HuH-7.5 (cell line): ENCODE data around the gene CFAP45.

Source experiments
- DNase-seq: peaks from one replicate; pipeline ENCODE4 v3.0.0; 2011; ENCODE audit warnings: low spot score

CFAP45 gene, protein sequence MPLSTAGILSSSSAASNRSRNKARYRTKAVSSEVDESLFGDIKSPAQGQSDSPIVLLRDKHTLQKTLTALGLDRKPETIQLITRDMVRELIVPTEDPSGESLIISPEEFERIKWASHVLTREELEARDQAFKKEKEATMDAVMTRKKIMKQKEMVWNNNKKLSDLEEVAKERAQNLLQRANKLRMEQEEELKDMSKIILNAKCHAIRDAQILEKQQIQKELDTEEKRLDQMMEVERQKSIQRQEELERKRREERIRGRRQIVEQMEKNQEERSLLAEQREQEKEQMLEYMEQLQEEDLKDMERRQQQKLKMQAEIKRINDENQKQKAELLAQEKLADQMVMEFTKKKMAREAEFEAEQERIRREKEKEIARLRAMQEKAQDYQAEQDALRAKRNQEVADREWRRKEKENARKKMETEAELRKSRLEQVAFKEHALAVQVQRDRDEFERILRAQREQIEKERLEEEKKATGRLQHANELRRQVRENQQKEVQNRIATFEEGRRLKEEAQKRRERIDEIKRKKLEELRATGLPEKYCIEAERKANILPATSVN

DNA sequence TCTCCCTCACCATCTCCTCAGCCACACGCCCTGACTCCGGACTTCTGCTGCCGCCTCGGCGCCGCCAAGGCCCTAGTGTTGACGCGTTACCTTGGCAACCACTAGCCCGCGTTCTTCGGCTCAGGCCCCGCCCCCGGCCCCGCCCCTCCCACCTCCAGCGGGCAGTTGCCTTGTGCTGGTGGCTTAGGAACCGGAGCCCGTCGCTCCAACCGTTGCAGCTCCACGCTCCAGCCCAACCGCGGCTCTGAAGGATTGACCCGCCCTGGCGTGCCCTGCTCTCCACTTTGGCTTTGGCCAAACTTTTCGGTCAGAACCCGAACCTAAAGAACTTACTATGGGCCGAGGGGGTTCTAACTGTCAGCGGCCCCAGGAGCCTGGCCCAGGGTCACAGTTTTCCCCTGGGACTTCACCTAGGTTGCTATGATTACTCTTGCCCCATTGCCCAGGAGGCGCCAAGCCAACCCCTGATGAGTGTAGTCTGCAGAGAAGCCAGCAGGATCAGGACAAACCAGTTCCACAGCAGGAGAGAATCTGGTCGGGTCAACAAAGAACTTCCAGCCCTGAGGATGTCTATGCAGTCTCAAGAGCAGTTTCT is at the start of gene CFAP45:
Gene CFAP45, minus strand, starts transcription at position 80 of the 595 bp plus-strand sequence. Its CDS starts 67 bp downstream, at position 13.
- no peak for DNase-seq

DNA sequence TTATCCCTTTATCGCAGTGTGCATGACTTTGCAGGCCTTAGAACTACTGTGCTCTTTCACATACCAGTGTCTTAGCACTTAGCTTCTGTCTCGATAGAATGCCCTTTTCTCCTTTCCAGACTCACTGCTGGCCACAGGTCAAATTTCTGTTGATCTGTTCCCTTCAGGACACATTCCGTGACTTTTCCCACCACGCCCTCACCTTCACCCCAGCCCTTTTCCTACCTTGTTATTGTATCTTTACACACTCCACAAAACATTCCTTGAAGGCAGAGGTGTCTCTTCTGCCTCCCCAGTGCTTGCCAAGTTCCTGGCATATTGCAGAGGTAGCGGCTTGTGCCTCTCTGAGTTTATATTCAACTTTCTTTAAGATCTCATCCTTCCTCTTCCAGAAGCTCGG is 49.2 kb upstream of the CFAP45 start:
- no peak for DNase-seq

DNA sequence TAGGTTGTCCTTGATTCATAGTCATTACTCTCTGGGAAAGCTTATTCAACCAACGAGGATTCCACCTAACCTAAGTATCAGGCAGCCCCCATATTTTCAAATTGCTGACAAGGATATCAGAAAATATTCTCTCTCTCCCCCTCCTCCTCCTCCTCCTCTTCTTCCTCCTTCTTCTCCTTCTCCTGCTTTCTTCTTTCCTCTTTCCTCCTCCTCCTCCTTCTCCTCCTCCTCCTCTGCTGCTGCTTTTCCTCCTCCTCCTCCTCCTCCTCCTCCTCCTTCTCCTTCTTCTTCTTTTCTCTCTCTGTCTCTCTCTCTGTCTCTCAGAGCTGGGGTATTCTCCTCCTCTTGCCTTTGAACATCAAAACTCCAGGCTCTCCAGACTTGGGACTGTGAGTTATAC is 48.0 kb upstream of the CFAP45 start:
- no peak for DNase-seq

DNA sequence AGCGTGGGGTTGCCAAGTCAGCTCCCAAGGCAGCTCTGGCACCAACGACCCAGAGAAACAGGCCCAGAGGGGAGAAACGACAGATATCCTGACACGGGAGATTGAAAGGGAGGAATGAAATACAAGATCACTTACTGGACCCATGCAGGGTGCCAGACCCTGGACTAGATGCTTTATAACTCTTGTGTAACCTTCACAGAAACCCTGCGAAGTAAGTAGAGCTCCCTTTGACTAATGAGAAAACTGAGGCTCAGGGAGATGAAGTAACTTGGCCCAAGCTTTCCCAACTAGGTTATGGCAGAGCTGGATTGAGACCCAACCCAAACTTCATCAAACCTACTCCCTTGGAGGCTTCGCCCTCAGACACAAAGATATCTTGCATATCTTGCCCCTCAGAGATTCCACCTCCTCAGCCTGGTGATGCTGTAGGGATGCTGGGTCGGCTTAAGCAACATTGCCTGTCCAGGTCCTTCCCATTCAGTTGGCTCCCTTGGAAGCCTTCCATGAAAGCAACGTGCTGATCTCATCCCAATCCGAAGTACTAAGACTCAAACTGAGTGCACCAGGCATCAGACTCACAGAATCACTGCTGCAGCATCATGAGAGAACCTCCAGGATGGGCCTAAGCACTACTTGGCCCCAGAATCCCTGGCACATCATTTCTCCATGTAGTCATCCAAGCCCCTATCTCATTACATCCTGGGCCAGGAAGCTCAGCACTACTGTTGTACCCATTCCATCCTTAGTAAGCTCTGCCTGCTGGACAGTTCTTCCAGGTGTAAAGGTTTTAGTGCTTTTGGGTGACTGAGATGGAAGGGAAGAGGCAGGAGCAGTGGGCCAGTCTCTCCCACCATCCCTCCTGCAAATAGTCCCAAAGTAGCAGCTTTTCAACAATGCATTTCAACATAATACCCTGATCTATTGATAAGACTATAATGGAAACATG is 46.5 kb upstream of the CFAP45 start:
- no peak for DNase-seq

DNA sequence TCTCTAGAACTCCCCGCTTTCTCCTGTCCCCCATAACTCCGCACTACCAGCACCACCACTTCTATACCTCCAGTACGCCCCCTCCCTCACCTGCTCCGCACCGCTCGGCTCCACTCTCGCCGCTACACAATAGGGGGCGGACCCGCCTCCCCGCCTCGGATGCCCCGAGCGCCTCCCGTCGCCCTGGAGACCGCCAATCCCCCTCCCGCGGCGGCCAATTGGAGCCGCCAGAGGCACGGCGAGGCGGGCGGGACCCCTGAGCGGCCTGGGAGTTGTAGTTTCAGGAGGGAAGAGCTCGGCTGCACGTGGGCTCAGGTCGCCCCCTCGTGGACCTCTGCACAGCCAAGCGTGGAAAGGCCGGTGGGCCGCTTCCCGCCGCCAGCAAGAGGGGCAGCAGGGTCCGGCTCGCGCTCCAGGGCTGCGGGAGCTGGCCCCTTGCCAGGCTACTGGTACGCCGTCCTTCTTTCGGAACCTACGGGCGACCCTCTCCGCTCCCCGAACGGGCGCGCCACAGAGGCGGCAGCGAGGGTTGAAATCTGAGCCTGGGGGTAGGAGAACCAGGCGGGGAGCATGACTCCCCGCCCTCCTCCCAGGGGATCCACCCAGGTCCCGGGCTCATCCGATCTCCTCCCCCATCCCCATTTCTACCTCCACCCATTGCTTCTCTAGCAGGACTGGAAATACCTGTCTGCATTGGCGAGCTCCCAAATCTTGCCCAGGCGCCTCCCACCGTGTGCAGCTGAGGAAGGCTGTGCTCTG is 45.7 kb upstream of the CFAP45 start, which contains the start of gene IGSF9:
Gene IGSF9, minus strand, starts transcription at position 131 of the 759 bp plus-strand sequence. CDS start 2,159 bp downstream, outside the sequence.
- DNase-seq = peak; percentile 79

DNA sequence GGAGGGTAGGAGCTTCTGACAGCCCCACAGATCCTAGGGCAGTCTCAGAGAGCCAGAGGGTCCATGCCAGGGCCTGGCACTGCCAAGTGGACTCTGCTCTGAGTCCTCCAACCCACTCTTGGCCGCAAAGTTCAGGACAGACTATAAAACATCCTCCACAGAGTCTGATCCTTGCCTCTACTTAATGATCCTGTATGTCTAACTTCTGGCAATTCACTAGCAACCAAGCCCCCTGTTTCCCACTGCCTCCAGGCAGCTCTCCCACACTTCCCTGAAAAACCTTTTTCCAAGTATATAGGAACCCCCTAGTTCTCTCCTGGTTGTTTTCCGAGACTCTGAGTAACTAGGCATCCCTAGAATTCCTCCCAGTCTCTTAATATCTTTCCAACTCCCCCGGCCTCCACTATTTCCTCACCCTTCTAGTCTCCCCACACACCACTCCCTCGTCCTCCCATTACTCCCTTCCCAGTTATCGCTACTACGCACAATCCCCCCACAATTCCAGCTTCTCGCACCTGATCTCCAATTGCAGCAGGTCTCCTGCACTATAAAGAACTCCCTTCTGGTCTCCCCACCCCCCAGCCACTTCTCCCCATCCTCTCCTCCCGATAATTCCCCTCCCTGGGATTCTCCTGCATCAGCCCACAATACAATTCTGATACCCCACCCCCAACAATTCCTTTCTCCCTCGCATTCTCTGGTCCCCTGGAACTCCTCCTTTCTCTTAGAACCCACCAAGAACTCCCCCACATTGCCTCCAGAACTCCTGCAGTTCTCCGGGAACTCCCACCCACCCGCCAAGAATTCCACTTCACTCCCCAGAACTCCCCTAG is 44.9 kb upstream of the CFAP45 start:
- no peak for DNase-seq

DNA sequence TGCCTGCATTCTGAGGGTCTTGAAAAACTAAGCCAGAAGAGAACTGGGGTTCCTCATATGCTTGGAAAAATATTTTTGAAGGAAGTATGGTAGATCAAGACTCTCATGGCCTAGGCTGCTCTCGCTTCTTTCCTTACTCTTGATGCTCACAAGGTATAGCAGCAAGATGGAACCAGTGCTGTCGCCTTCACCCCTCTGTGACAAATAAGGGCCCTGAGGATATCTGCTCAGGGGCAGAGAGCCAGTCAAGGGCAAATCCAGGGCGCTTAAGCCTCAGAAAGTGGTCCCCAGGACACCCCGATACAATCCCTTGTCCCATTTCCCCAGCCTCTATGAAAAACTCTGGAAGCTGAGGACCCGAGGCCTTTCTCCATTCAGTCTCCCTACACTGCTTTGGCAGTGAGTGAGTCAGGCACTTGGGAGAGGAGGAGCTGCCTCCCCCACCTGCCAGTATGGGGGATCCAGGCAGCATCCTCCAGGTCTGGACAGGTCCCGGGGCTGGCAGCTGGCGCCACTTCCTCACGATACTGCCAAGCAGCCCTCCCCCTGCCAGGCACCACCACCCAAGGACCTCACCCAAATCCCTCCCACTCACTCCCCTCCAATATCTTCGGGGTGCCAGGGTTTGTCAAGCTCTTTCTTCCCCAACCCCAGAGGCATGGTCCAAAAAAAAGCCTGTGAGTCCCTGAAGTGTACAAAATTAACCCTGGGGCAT is 44.1 kb upstream of the CFAP45 start:
- DNase-seq = no peak

DNA sequence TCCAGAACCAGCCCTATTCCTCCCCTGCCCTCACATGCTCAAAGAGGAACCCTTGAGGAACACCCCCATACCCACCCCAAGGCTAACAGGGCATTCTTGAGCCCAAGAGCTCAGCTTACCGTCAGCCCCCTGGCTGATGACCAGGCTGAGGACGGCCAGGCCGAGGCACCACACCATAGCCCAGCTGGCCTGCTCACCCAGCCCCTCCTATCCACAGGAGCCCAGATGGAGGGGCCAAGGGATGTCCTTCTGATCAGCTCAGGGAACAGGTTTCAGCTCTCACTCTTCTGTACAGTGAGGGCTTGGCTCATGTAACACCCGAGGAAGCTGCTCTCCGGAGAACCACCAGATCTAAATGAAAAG is 43.3 kb upstream of the CFAP45 start:
- no peak for DNase-seq

DNA sequence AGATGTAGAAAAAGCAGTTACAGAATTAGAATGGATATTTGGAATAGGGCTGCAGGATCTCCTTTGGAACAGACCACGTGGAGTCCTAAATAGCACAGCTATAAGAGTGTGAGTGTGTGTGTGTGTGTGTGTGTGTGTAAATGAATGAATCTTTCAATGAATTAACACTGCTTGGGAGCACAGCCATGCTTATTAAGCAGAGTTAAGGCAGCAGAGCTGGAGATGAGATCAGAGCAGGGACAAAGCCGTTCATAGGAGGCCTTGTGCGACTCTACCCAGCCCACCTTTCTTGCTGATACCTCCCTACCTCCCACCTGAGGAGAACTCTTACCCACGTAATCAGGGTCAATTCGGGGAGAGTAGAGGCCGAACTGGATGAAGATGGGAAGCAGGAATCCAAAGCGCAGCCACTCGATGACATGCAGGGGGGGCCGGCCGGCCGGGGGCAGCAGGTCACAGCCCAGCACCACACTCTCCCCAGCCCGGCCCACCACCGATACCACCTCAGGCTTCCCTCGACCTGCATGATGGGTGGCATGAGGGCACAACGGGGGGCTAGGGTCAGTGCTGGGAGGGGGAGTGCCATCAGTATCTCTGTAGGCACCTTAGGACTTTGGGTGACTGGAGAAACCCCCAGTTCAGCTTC is 42.8 kb upstream of the CFAP45 start:
- DNase-seq = no peak

DNA sequence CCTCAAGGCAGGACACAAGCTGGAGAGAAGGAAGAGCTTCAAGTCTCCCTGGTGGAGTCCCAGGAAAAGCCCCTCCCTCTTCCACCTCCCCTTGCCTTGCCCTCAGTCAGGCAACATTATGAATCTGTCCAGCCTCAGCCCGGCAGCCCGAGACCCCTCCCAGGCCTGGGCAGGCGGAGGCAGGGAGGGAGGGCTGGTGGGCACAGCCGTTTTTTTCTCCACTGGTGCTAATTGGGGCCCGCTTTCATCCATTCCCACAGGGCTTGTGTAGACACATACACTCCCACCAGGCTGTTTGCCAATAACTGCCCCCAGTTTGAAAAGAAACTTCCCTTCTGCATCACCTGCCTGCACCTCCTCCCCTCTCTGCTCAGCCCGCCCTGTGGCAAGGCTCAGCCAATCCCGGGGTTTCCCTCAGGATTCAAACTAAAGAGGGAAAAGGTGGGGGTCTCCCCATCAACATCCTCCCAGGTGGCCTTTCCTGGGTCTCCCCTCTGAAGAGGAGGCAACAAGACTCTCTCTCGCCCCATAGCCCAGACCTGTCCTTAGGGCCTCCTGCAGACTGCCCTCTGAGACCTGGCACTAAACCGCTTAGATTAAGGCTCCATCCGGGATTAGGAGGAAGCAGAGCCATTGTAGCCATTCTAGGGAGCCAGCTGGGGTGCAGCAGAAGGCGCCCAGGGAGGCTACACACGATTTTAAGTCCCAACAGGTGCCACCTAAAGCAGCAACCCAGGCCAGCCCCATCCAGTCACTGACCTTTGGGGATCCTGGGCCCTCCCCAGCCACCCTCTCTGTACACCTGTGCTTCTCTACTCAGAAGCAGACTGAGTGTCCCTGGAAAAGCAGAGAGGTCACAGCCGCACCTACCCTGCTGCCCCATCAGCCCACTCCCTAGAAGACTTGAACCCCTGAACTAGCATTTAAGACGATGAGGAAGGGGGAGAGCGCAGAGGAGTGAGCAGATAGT is 41.9 kb upstream of the CFAP45 start:
- DNase-seq = no peak

DNA sequence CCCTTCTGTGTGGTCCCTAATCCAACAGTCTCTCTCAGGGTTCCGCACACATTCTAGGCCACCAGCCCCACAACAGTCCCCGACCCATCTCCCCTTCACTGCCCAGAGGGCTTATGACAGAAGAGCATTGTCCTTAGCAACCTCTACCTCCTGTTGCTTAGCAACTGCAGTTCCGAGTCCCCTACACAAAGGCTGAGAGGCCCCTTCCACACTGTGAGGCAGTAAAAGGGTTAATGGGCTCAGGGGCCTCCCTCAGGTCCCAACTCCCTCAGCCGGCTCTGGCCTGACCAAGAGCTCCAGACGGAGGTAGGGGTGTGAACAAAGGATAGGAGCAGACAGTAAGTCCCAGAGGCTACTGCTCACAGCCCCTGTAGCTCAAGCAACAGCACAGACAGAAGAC is 41.2 kb upstream of the CFAP45 start:
- no peak for DNase-seq

DNA sequence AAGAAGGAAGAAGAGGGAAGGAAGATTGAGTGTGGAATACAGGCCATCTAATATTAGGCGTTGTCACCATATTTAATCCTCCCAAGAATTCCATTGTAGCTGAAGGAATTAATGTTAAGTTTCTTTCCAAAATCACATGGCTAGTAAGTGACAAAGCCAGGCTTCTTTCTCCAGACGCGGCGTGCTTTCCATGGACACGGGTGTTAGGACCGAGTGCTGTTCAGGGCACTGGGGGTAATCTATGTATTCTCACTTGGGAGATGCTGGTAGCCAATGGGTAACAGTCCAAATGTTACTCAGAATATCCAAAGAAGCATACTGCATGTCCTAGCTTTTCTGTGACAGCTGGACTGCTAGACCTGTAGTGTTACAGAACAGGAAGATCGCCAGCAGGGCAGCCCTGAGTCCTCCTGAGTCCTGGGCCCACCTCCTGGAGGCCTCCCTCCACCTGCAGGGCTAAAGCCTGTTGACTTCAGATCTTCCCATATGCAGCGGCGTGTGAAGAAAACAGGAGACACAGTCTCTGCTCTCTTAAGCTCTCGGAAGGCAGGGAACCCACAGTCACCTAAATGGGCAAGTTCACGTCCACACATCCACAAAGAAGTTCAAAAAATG is 40.1 kb upstream of the CFAP45 start:
- DNase-seq = no peak

DNA sequence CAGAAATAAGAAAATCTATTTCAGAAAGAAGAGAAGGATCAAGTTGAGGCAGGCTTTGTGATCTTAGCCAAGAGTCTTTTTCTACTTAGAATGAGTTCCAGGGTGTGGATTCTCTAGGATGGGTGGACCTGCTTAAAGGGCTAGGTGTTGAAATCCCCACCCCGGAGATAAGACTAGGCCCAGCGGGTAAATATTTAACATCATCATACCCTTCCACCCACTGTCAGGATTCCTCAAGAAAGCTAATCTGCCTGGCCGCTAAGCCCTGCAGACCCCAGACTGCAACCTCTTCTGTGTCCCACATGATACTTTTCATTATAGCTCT is 39.7 kb upstream of the CFAP45 start:
- DNase-seq = no peak

DNA sequence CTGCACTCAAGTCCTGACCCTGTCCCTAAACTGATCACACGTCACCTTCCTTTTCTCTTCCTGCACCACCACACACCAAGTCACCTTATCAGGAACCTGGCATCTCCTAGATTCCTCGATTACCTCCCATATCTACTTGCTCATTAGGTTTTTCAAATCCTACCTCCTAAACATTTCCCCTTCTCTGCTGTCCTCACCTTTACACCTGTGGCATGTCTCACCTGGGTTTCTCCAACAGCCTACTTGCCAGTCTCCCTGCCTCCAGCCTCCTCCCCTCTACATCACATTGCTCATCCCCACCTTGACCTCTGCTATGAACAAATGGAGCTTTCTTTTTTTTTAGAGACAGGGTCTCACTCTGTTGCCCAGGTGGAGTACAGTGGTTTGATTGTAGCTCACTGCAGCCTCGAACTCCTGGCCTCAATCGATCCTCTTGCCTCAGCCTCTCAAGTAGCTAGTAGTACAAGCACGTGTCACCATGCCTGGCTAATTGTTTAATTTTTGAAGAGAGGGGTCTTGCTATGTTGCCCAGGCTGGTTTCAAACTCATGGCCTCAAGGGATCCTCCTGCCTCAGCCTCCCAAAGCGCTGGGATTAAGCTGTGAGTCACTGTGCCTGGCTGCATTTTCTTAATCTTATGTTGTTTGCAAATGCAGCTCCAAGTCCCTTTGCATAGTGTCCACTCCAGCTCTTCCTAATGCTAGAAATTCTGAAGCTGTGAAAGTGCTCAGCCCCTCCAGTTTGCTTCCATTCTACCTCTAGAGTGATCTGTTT is 39.1 kb upstream of the CFAP45 start:
- DNase-seq = no peak

DNA sequence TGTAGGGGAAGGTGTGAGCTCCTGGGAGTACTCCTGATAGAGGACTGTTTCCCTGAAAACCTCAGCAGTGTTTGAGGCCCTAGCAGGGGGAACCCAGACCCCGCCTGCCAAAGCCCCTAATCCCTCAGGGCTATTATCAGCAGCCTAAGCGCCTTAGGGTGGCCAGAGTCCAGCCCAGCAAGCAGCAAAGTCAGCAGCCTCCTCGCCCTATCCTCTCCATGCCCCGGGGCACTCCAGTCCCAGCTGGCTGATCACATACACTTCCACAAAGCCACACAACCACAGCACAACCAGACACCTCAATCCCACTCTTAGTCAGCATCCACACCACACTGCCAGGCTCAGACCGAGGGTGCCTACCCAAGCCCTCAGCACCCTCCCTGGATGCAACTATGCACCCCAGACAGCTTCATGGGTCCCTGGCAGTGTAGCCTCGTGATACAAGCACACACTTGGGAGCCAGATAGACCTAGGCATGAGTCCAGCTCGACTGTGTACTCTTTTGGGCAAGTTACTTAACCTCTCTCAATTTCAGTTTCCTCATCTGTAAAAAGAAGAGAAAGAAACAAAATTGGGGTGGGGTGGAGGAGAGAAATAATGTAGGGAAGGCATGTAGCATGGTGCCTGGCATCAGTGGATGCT is 38.4 kb upstream of the CFAP45 start:
- DNase-seq = no peak

DNA sequence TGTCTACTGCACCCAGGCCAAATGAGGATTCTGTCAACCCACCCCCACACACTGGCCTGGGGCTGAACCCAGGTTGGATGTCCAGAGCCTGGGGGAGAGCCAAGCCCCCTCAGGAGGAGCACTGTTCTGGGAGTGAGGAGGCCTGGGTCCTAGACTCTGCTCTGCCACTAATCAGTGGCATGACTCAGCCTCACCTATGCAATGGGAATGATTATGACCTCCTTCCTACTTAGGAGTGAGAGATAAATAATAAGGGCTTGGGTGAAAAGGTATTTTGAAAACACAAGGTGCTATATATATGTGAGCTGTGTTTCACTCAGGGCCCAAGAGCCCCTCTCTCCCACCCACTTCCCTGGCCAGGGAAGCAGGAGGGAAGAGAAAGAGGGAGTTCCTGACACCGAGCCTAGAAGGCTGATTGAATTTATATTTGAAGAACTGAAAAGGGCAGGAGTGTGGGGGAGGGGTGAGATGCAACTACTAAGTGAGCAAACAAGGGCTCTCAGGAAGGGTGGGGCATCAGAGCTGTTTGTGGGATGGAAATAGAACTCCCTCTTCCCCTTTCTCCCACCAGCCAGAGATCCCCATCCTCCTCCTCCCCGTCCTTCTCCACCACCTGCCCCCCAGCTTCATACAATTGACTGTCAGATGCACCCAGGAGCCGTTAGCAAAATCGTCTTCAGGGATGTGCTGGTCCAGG is 37.2 kb upstream of the CFAP45 start:
- no peak for DNase-seq
